Erythroblast (primary cell): ENCODE results near the gene SQOR.

Experiments
- GATA1 ChIP-seq: IDR thresholded peaks from 2 replicates; pipeline ENCODE4 v1.6.1; 2011; ENCODE audit warnings: low read depth, mild to moderate bottlenecking, control low read depth, low read length, moderate library complexity
- POLR2A ChIP-seq: IDR thresholded peaks from 2 replicates; pipeline ENCODE4 v1.6.1; 2011; ENCODE audit warnings: mild to moderate bottlenecking, low read length

GRCh38 chr15:45705510-45706473, 71.0 kb downstream of the SQOR start:
- TF ChIP-seq POLR2A = no peak
- no peak for TF ChIP-seq GATA1
